H1 (cell line): Measurements from ENCODE around the gene ADCYAP1.

Source experiments
- CBX8 ChIP-seq: fragments of 300-800, 300-1000 bp; sonication (generic); IDR thresholded peaks from 2 replicates; pipeline ENCODE4 v1.7.1; 2016; ENCODE audit warnings: low read depth, low read length, borderline replicate concordance
- EP300 ChIP-seq, 2 experiments: IDR thresholded peaks; 1 replicate in 1 of 2; 2 replicates in 1 of 2; pipeline ENCODE4 v1.6.1; 2011 to 2012; ENCODE audit warnings: low read depth in 2 of 2, low read length in 2 of 2, mild to moderate bottlenecking in 2 of 2, borderline replicate concordance in 1 of 2, inconsistent platforms in 1 of 2, moderate library complexity in 1 of 2
- EZH2 ChIP-seq: fragments of 200-600 bp; sonication (generic); IDR thresholded peaks from 2 replicates; pipeline ENCODE4 v1.7.1; 2012; ENCODE audit warnings: low read depth, mild to moderate bottlenecking, moderate library complexity, low read length, inconsistent platforms; ENCODE audit not compliant: severe bottlenecking
- POLR2A ChIP-seq, 2 experiments: IDR thresholded peaks; 1 replicate in 1 of 2; 2 replicates in 1 of 2; pipeline ENCODE4 v1.6.1; 2011; ENCODE audit warnings: low read depth in 2 of 2, low read length in 2 of 2, mild to moderate bottlenecking in 2 of 2; ENCODE audit errors: control extremely low read depth in 1 of 2
- TBP ChIP-seq: IDR thresholded peaks from 2 replicates; pipeline ENCODE4 v1.6.1; 2011; ENCODE audit warnings: low read depth, low read length, improper control_type of control experiment
- TF ChIP-seq, protein P1 (sequence below), 3 experiments: IDR thresholded peaks; 1 replicate in 2 of 3; 2 replicates in 1 of 3; pipeline versions ENCODE4 v1.5.1 to v1.6.1; 2011; ENCODE audit warnings: low read length in 3 of 3, mild to moderate bottlenecking in 3 of 3, inconsistent platforms in 2 of 3, low read depth in 1 of 3, moderate library complexity in 1 of 3; ENCODE audit not compliant: insufficient read depth in 1 of 3; ENCODE audit errors: control extremely low read depth in 1 of 3
- TF ChIP-seq, protein P2 (sequence below): IDR thresholded peaks from 2 replicates; pipeline ENCODE4 v1.6.1; 2012; ENCODE audit warnings: inconsistent platforms

DNA sequence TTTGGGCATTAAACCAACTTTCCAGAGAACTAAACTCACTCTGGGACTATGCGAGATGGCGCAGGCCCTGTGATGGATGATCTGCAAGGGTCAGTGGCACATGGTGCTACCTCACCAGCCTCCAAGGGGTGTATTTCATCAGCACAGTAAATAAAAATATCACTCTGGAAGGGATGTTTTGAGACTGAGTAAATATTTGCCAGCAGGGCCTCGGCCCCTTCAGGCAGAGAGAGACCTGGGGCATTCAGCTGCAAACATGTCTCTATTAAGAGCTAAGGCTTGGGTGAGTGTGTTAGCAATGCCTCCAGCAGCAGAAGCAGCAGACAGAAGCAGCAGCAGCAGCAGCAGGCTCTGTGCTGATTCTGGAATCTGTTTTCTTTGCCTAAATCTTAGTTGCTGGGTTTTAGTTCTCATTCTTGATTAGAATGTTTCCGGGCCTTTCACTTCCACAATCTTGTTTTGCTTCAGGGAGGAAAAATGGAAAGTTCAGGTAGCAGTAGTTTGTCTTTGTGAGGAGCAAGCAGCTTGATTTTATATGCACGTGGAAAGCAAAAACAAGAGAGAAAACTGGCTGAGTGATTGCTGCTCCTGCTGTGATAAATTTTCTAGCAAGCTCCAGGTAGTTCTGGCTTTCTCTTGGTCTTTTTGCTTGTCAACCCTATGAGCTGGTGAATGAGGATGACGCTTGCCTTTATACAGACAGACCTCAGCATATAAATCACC is 18.6 kb downstream of the ADCYAP1 start:
- TF ChIP-seq EP300 (IDR thresholded peaks at IDR 0.05; ENCODE audit: borderline replicate concordance in 1 of 2, low read depth in 2 of 2, low read length in 2 of 2) (no peak), CBX8 (no peak), POLR2A (IDR thresholded peaks at IDR 0.05; ENCODE audit: control extremely low read depth in 1 of 2, low read depth in 2 of 2, low read length in 2 of 2) (no peak), EZH2 (no peak), TBP (no peak)
- TF ChIP-seq, protein P1, sequence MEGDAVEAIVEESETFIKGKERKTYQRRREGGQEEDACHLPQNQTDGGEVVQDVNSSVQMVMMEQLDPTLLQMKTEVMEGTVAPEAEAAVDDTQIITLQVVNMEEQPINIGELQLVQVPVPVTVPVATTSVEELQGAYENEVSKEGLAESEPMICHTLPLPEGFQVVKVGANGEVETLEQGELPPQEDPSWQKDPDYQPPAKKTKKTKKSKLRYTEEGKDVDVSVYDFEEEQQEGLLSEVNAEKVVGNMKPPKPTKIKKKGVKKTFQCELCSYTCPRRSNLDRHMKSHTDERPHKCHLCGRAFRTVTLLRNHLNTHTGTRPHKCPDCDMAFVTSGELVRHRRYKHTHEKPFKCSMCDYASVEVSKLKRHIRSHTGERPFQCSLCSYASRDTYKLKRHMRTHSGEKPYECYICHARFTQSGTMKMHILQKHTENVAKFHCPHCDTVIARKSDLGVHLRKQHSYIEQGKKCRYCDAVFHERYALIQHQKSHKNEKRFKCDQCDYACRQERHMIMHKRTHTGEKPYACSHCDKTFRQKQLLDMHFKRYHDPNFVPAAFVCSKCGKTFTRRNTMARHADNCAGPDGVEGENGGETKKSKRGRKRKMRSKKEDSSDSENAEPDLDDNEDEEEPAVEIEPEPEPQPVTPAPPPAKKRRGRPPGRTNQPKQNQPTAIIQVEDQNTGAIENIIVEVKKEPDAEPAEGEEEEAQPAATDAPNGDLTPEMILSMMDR (IDR thresholded peaks at IDR 0.05; ENCODE audit: control extremely low read depth in 1 of 3, insufficient read depth in 1 of 3, low read depth in 1 of 3, low read length in 3 of 3), result no peak
- TF ChIP-seq, protein P2, sequence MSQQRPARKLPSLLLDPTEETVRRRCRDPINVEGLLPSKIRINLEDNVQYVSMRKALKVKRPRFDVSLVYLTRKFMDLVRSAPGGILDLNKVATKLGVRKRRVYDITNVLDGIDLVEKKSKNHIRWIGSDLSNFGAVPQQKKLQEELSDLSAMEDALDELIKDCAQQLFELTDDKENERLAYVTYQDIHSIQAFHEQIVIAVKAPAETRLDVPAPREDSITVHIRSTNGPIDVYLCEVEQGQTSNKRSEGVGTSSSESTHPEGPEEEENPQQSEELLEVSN, result no peak
